Activated T-helper 2 cell treated with anti-CD3 and anti-CD28 coated beads, Interferon-gamma antibody, Interleukin-2, Interleukin-4, amounts not matched to agents 10 μg/mL and 5 μg/mL and 100 μg/mL, durations not matched to agents 14 hours and 24 hours and 36 hours (primary cell): ENCODE results near the gene MTAP. TPM values are rescaled to one million over a fixed set of nuclear protein-coding genes. Genes with fewer than 3 reads are reported as not detected.

Experiments used
- DNase-seq: peaks from one replicate; pipeline ENCODE4 v3.0.0; 2021; ENCODE audit warnings: low spot score
- H3K27ac Mint-ChIP-seq: one replicate; pipeline ENCODE4 v1.8.0; 2021; ENCODE audit warnings: mixed read lengths
- H3K27me3 Mint-ChIP-seq: one replicate; pipeline ENCODE4 v1.8.0; 2021; ENCODE audit warnings: low read depth, mixed read lengths
- H3K36me3 Mint-ChIP-seq: one replicate; pipeline ENCODE4 v1.8.0; 2021; ENCODE audit warnings: low read depth, mixed read lengths
- H3K4me1 Mint-ChIP-seq: one replicate; pipeline ENCODE4 v1.8.0; 2021; ENCODE audit warnings: low read depth, mixed read lengths
- H3K4me3 Mint-ChIP-seq: one replicate; pipeline ENCODE4 v1.8.0; 2021; ENCODE audit warnings: low read depth, mild to moderate bottlenecking, moderate library complexity, mixed read lengths
- H3K9me3 Mint-ChIP-seq: one replicate; pipeline ENCODE4 v1.8.0; 2021; ENCODE audit warnings: mixed read lengths
- intact Hi-C: fragments of 100-400 bp; cut with micrococcal nuclease; formaldehyde crosslinking; loops from one replicate; pipeline ENCODE4 v1.15.1; 2023
- total RNA-seq: library from RNA; stranded (reverse); gene quantifications from 2 replicates; pipeline ENCODE4 v1.2.3, GENCODE V29; 2022

Gene MTAP
- total RNA-seq, 1 donor from 2014 or later: 79.9 TPM

DNA sequence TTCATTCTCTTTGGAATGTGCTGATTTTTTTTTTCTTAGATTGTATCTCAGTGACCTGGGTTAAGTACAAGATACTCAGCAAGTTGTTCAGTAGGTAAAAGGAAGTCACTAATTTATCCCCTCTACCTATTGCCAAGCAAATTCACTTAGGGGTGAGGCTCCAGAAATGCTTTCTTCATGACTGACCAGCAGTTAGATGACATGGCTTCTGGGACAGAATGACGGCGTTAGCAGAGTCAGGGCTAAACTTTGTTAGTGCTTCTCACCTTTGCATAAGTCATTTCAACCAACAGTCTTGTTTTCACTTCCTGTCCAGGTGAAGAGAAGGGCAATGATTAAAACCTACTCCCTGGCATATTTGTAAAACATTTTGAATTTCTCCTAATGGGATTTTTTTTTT lies 20.2 kb upstream of the MTAP start:
- H3K9me3 Mint-ChIP-seq: no peaks in the 10 kb centered on the region
- intact Hi-C loops: loop anchor here (10.0 kb wide), 1 partner anchor 547 kb away; no protein-coding TSS in a partner anchor
- peaks cover 37% of the 10 kb centered on the region for H3K27me3 Mint-ChIP-seq
- no peaks in the 10 kb centered on the region for H3K4me1 Mint-ChIP-seq
- H3K27ac Mint-ChIP-seq: no peak overlapping the region
- H3K36me3 Mint-ChIP-seq: no peaks in the 10 kb centered on the region
- H3K4me3 Mint-ChIP-seq: no peak overlapping the region
- no peak for DNase-seq

DNA sequence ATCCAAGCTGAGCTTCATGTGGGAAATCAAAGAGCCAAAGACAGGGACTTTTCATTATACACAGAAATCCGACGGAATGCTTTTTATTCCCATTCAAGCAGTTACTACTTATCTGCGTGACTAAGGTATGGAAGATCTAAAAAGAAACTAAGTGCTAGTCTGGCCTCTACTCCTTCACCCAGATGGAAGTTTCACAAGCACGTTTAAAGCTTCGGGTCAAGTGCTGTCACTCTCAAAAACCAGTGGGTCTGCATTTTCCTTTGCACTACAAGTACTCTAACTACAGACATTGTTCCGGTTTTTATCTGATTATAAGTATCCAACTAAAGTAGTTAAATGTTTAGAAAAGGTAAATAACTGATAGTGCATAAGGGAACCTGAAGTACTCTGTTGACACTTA lies 13.7 kb upstream of the MTAP start:
- no peak for DNase-seq
- no peak overlapping the region for H3K27ac Mint-ChIP-seq
- intact Hi-C loops: loop anchor here (1.0 to 10.0 kb wide), 5 partner anchors 79 to 554 kb away; no protein-coding TSS in a partner anchor
- H3K4me3 Mint-ChIP-seq: no peak overlapping the region
- H3K9me3 Mint-ChIP-seq: no peaks in the 10 kb centered on the region
- H3K4me1 Mint-ChIP-seq: peaks cover 5% of the 10 kb centered on the region
- peaks cover 47% of the 10 kb centered on the region for H3K27me3 Mint-ChIP-seq
- no peaks in the 10 kb centered on the region for H3K36me3 Mint-ChIP-seq

DNA sequence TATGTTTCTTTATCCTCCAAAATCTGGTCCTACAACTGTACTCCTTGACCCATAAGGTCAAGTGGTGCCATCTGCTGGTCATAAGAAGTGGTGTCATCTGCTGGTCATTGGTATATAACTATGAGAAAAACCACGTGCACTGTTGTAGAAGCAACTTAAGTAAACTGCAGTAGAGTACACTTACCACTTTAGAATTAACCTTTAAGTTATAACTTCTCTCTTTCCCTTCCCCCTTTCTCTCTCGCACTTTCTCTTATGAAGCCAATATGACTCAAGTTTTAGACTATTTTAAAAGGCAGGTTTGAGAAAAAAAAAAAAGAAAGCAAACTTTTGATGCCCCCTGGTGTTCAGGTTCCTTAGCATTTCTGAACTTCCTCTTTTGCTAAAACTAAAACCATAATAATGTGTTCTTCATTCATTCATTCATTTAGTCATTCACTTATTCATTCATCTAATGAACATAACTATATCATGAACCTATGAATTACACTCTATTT lies 12.8 kb upstream of the MTAP start:
- Mint-ChIP-seq H3K27ac (no peak overlapping the region), H3K4me1 (peaks cover 5% of the 10 kb centered on the region), H3K36me3 (no peaks in the 10 kb centered on the region), H3K27me3 (peaks cover 39% of the 10 kb centered on the region), H3K4me3 (peak overlapping the region; percentile 69), H3K9me3 (no peaks in the 10 kb centered on the region)
- DNase-seq: peak; percentile 30
- intact Hi-C loops: loop anchor here (1.0 to 10.0 kb wide), 5 partner anchors 80 to 555 kb away; no protein-coding TSS in a partner anchor

DNA sequence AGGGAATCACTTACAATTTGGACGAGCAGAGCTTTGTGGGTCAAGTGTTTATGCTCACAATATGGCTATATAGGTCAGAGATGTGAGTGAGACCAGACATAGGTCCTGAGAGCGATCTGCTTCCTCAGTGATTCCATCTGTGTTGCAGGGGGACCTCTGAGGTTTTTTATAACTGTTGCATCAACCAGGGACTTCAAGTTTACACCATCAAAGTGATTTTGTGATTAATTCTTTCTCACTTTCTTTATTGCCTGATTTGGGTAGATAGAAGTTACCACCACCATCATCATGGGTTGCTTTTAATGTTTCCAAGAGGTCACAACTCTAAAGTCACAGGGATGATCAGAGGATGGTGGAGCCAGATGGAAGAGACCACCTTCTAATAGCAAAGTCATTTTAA lies 7.0 kb upstream of the MTAP start:
- H3K4me1 Mint-ChIP-seq: peaks cover 9% of the 10 kb centered on the region
- H3K36me3 Mint-ChIP-seq: no peaks in the 10 kb centered on the region
- H3K27ac Mint-ChIP-seq: no peak overlapping the region
- H3K27me3 Mint-ChIP-seq: peaks cover 49% of the 10 kb centered on the region
- no peak for DNase-seq
- H3K4me3 Mint-ChIP-seq: no peak overlapping the region
- intact Hi-C loops: loop anchor here (2.0 kb wide), 1 partner anchor 469 kb away; no protein-coding TSS in a partner anchor
- H3K9me3 Mint-ChIP-seq: no peaks in the 10 kb centered on the region

DNA sequence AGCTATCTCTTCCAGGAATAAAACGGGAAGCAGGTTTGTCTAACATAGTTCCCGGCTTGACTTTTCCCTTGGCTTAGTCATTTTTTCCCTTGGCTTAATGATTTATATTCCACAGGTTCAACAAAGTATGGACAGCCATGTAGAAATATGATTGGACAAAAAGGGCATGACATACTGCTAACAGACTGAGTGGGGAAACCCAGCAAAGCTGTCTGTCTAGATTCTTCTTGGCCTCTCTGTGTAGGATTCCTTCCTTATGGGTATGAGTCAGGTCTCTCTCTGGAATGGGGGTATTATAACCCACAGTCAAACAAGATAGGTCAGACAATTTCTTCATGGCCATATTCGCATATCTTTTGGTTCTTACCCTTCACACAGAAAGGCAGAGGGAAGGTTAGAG lies 5.7 kb upstream of the MTAP start:
- intact Hi-C loops: no loop called here
- DNase-seq: no peak
- H3K4me1 Mint-ChIP-seq: peaks cover 13% of the 10 kb centered on the region
- no peaks in the 10 kb centered on the region for H3K36me3 Mint-ChIP-seq
- no peaks in the 10 kb centered on the region for H3K9me3 Mint-ChIP-seq
- H3K27me3 Mint-ChIP-seq: peaks cover 48% of the 10 kb centered on the region
- no peak overlapping the region for H3K4me3 Mint-ChIP-seq
- H3K27ac Mint-ChIP-seq: no peak overlapping the region

DNA sequence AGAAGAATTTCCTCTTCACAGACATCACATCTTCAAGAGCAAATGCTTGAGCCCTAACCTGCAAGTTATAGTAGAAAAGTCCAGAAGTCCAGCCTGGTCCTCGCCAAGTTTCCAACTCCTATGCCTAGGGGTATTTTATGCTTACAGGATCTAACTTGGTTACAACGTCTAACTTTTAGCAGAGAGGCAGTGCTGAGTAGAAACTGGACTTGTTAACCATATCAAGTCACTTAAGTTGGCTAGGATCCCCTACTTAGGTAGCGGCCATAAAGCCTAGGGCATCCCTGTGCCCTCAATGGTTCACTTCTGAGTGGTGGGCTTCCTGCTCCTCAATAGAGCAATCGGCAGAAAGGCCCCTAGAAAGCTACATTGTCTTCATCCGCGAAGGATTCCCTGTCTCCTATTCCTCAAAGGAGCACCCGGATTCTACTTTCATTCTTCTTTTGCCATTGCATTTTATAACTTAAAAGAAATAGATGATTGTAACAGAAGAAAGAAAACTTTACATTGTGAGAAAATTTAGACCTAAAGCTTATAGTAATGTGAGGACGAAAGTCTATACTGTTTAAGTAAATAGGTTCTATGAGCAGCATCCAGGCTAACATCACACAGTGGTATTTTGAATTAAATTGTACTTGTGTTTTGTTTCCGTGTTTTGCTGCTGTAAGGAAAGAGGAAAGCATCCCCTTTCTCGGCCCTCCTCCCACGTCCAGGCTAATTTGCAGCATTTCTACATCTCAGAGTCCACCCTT lies 1.3 kb upstream of the MTAP start:
- Mint-ChIP-seq H3K9me3 (no peaks in the 10 kb centered on the region), H3K4me3 (peak overlapping the region; percentile 100), H3K4me1 (peaks cover 40% of the 10 kb centered on the region), H3K27ac (no peak overlapping the region), H3K36me3 (peaks cover 24% of the 10 kb centered on the region), H3K27me3 (peaks cover 45% of the 10 kb centered on the region)
- intact Hi-C loops: no loop called here
- DNase-seq: no peak

DNA sequence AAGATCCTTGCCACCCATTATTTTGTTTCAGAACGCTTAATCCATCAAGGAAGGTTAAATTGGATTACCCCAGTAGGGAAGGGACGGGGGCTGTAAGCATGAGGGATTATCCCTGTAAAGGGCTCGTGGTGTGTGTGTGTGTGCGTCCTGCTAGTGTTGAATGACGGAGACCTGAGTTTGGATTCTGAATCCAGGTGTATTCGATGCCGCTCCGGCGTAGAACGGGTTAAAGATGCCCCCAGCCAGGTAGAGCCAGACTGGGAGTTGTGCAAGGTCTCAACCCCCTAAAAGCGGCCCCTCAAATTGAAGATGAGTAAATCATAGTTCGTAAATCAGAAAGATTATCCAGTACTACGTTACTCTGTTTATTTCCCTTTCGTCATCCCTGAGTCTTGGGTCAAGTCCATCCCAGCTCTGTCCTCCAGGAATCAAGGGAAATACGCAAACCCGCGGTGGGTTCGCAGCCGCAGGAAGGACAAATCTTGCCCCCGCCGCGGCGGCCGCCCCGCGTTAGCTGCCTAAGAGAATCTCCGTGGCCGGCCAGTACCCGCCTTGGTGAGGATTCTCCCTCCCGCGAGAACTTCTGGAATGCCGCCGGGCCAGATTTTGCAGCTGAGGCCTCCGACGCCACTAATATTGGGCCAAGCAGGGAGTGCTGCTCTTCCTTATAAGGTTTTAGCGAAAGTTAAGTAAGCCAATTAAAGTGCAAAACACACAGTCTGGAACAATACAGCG lies 586 bp upstream of the MTAP start:
- peaks cover 28% of the 10 kb centered on the region for H3K36me3 Mint-ChIP-seq
- H3K4me1 Mint-ChIP-seq: peaks cover 42% of the 10 kb centered on the region
- intact Hi-C loops: no loop called here
- no peak for DNase-seq
- peak overlapping the region; percentile 80 for H3K27ac Mint-ChIP-seq
- H3K4me3 Mint-ChIP-seq: peak overlapping the region; percentile 100
- peaks cover 40% of the 10 kb centered on the region for H3K27me3 Mint-ChIP-seq
- no peaks in the 10 kb centered on the region for H3K9me3 Mint-ChIP-seq

DNA sequence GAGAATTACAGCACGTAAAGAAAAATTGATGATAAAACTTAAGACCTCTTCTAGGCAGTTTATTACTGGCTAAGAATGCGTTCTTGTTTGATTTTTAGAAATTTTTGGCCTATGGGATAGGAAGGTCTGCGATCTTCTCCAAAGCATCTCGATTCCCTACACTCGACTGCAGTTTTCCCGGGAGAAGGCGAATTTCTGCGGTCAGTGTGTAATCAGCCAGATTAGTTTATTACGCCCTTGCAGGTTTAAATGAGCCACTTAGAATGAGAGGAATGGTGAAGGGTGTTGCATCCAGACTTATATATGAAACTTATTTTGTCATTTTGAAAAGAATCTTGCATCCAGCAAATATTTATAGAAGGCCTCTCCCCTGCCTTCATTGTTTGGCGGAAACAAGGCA lies 1.2 kb downstream of the MTAP start:
- Mint-ChIP-seq H3K27me3 (peaks cover 22% of the 10 kb centered on the region), H3K27ac (peak overlapping the region; percentile 99), H3K9me3 (no peaks in the 10 kb centered on the region), H3K4me3 (peak overlapping the region; percentile 100), H3K4me1 (peaks cover 39% of the 10 kb centered on the region), H3K36me3 (peaks cover 39% of the 10 kb centered on the region)
- no peak for DNase-seq
- intact Hi-C loops: no loop called here

DNA sequence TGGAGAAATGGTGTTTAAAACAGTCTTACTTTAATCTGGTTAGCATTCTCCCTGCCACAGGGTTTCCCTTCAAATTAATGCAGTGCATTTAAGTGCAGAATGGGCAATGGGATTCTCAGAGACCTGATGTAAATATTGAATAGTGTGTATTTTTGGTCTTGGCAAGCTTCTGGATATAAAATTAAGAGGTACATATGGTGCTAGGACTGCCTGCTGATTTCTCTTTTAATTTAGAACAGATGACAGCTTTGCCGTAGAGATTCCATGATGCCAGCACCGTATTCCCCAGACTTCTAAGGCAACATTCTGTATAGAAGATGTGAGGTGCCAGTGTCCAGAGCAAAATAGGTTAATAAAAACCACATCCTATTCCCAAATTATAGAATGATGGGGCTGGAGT lies 1.9 kb downstream of the MTAP start:
- no peaks in the 10 kb centered on the region for H3K9me3 Mint-ChIP-seq
- peak overlapping the region; percentile 100 for H3K4me3 Mint-ChIP-seq
- H3K27ac Mint-ChIP-seq: no peak overlapping the region
- H3K4me1 Mint-ChIP-seq: peaks cover 44% of the 10 kb centered on the region
- DNase-seq: no peak
- H3K27me3 Mint-ChIP-seq: peaks cover 16% of the 10 kb centered on the region
- H3K36me3 Mint-ChIP-seq: peaks cover 45% of the 10 kb centered on the region
- intact Hi-C loops: no loop called here

DNA sequence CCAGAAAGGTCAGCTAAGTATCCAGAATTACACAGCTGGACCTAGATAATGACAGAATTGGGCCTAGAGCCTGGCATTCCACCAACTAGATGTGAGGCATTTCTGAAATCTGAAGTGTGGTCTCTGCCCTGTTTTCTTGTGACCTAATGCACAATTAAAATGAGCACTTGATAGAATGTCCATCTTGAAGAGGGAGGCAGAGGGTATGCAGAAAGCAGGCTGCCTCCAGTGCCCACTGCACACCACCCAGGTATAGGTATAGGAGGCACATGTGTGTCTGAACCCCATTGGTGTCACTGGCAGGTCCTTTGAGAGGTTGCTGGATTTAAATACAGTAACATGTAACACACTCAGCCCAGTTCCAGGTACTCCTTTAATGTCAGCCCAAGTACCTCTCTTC lies 2.4 kb downstream of the MTAP start:
- H3K27me3 Mint-ChIP-seq: peaks cover 12% of the 10 kb centered on the region

DNA sequence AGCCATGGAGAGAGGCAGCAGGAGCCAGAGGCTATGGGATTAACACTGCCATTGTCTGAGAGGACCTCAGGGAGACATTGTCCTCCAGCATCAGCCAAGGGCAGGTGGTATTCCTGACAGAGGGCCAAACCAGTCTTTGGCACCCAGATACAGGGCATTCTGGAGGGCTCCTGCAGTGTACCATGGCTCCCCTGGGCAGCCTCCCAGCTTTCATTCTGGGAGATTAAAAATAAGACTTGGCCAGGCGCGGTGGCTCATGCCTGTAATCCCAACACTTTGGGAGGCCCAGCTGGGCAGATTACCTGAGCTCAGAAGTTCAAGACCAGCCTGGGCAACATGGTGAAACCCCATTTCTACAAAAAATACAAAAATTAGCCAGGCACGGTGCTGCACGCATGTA lies 4.2 kb downstream of the MTAP start:
- intact Hi-C loops: no loop called here
- Mint-ChIP-seq H3K27me3 (peaks cover 3% of the 10 kb centered on the region), H3K27ac (no peak overlapping the region), H3K4me3 (no peak overlapping the region), H3K36me3 (peaks cover 58% of the 10 kb centered on the region), H3K4me1 (peaks cover 50% of the 10 kb centered on the region), H3K9me3 (no peaks in the 10 kb centered on the region)
- no peak for DNase-seq

More for the DNA sequence above, 2.4 kb downstream of the MTAP start:
- H3K4me1 Mint-ChIP-seq: peaks cover 46% of the 10 kb centered on the region
- intact Hi-C loops: no loop called here
- H3K27ac Mint-ChIP-seq: no peak overlapping the region
- H3K9me3 Mint-ChIP-seq: no peaks in the 10 kb centered on the region
- peaks cover 47% of the 10 kb centered on the region for H3K36me3 Mint-ChIP-seq
- DNase-seq: no peak
- H3K4me3 Mint-ChIP-seq: peak overlapping the region; percentile 45

DNA sequence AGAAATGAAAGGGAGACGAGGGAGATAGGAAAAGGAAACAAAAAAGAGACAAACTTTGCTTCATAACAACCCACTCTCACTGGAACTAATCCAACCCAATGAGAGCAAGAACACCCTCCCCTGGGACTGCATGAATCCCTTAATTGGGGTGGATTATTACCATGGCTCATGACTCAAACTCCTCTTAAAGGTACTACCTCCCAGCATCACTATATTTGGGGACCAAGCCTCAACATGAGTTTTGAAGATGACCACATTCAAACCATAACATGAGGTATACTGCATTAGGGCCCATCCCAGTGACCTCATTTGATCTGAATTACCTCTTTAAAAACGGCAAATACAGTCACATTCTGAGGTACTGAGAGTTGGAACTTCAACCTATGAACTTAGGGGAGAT lies 8.0 kb downstream of the MTAP start:
- DNase-seq: no peak
- Mint-ChIP-seq H3K4me3 (no peak overlapping the region), H3K27me3 (no peaks in the 10 kb centered on the region), H3K36me3 (peaks cover 63% of the 10 kb centered on the region), H3K9me3 (no peaks in the 10 kb centered on the region), H3K27ac (no peak overlapping the region), H3K4me1 (peaks cover 50% of the 10 kb centered on the region)
- intact Hi-C loops: loop anchor here (5.0 kb wide), 2 partner anchors 107 to 292 kb away; no protein-coding TSS in a partner anchor

DNA sequence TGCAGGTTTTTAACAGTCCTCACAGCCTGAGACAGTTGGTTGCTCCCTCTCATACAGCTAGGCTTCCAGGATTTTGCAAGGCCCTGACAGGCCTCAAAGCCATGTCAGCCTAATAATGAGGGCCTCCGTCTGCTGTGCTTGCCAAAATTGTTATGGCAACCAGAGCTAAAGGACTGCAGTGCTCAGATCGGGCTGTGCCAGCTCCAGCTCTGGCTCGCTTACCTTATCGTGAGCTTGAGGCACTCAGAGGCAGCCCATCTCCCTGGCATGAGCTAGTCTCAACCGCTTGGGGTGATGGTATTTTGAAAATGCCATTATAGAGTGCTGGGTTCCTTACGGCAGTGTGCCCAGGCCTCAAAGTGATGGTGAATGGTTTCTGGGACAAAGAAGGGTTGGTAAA lies 8.4 kb downstream of the MTAP start:
- no peaks in the 10 kb centered on the region for H3K27me3 Mint-ChIP-seq
- no peaks in the 10 kb centered on the region for H3K9me3 Mint-ChIP-seq
- H3K4me3 Mint-ChIP-seq: no peak overlapping the region
- intact Hi-C loops: loop anchor here (5.0 kb wide), 2 partner anchors 106 to 291 kb away; no protein-coding TSS in a partner anchor
- no peak overlapping the region for H3K27ac Mint-ChIP-seq
- H3K4me1 Mint-ChIP-seq: peaks cover 45% of the 10 kb centered on the region
- no peak for DNase-seq
- peaks cover 63% of the 10 kb centered on the region for H3K36me3 Mint-ChIP-seq
